Fibroblast of the aortic adventitia (primary cell): Measurements from ENCODE around the gene CHODL. TPM values are rescaled to one million over a fixed set of nuclear protein-coding genes. Genes with fewer than 3 reads are reported as not detected.

Experiments
- DNase-seq: peaks from one replicate; pipeline ENCODE4 v3.0.0-alpha.2; 2010; ENCODE audit warnings: low read depth
- H3K4me3 ChIP-seq: 2 replicates; pipeline ENCODE4 v1.5.1; 2011; ENCODE audit warnings: low read depth, mild to moderate bottlenecking, control low read depth, low read length, moderate library complexity
- CTCF ChIP-seq: IDR thresholded peaks from 2 replicates; pipeline ENCODE4 v1.5.1; 2011; ENCODE audit warnings: mild to moderate bottlenecking, low read length, control low read depth, inconsistent platforms; ENCODE audit not compliant: insufficient read depth
- total RNA-seq: library from RNA; depleted of rRNA; stranded (reverse); fragments of >200 nt; gene quantifications from 2 replicates; pipeline ENCODE4 v1.2.3, GENCODE V29; 2012; ENCODE audit warnings: low replicate concordance

Gene CHODL
- total RNA-seq, 1 donor = 1.1 TPM

- H3K4me3 ChIP-seq = no peak overlapping the region
- DNase-seq = no peak
- TF ChIP-seq CTCF = no peak
These were observed 29.7 kb downstream of the CHODL start for GRCh38 chr21:18274370-18274769.

- DNase-seq = no peak
- no peak overlapping the region for H3K4me3 ChIP-seq
- TF ChIP-seq CTCF = no peak
These were observed 31.1 kb downstream of the CHODL start for GRCh38 chr21:18275781-18276180.

GRCh38 chr21:18285379-18285778, 40.7 kb downstream of the CHODL start:
- TF ChIP-seq CTCF = no peak
- DNase-seq = no peak
- no peak overlapping the region for H3K4me3 ChIP-seq

GRCh38 chr21:18289876-18290275, 45.2 kb downstream of the CHODL start:
- no peak overlapping the region for H3K4me3 ChIP-seq
- DNase-seq = no peak
- no peak for TF ChIP-seq CTCF

GRCh38 chr21:18294100-18294499, 49.5 kb downstream of the CHODL start:
- TF ChIP-seq CTCF = no peak
- no peak for DNase-seq
- no peak overlapping the region for H3K4me3 ChIP-seq

GRCh38 chr21:18298228-18298627, 53.6 kb downstream of the CHODL start:
- H3K4me3 ChIP-seq = no peak overlapping the region
- no peak for TF ChIP-seq CTCF
- DNase-seq = no peak

Other genes starting within 250 kb of the CHODL start
- gene TMPRSS15, start 159.0 kb downstream of the CHODL start, total RNA-seq = 0.18 TPM in 1 of 2 replicates, not detected in the other